B cell (primary cell): Measurements from ENCODE around the gene GRK6. TPM values are rescaled to one million over a fixed set of nuclear protein-coding genes. Genes with fewer than 3 reads are reported as not detected.

Experiments used
- ATAC-seq: fragments of 200-7000 bp; cut with Tn5 transposase; one replicate; pipeline ENCODE4 v1.10.0; 2021; ENCODE audit warnings: low read depth, mild to moderate bottlenecking, moderate number of reproducible peaks, moderate library complexity
- CTCF ChIA-PET: fragments of 350-600 bp; sonication (Branson Sonifier 250); formaldehyde crosslinking; loops from one replicate; lab custom pipeline; 2021; ENCODE audit warnings: antibody characterized with exemption, inconsistent platforms; lab: Charles Lee
- POLR2A ChIA-PET: fragments of 350-600 bp; sonication (Branson Sonifier 250); formaldehyde crosslinking; loops from one replicate; lab custom pipeline; 2021; ENCODE audit warnings: antibody characterized with exemption; lab: Charles Lee
- DNase-seq: peaks from one replicate; pipeline ENCODE4 v3.0.0; 2013
- H2AFZ ChIP-seq: 2 replicates; pipeline ENCODE4 v1.6.1; 2012; ENCODE audit warnings: mild to moderate bottlenecking, low read depth, low read length; ENCODE audit not compliant: insufficient read depth, poor library complexity, severe bottlenecking
- H3K27ac ChIP-seq, 2 donors: 1 replicate in 1 of 2; 2 replicates in 1 of 2; pipeline ENCODE4 v1.5.1; 2012 to 2013; ENCODE audit warnings: low read length in 2 of 2, mild to moderate bottlenecking in 2 of 2, moderate library complexity in 1 of 2
- H3K27me3 ChIP-seq, 4 experiments: fragments of 200-600 bp in 1 of 4; sonication (generic) in 1 of 4; replicated peaks in 1 of 4; 1 replicate in 2 of 4; 2 replicates in 2 of 4; pipeline versions ENCODE4 v1.6.1 to v1.7.0; 2013 to 2016; ENCODE audit warnings: low read length in 3 of 4, mild to moderate bottlenecking in 2 of 4, mixed read lengths in 1 of 4, moderate library complexity in 1 of 4; ENCODE audit not compliant: insufficient read depth in 4 of 4, control insufficient read depth in 3 of 4; ENCODE audit errors: control extremely low read depth in 1 of 4
- H3K36me3 ChIP-seq, 2 experiments: replicated peaks in 1 of 2; 1 replicate in 1 of 2; 2 replicates in 1 of 2; pipeline versions ENCODE4 v1.6.1 to v1.7.1; 2013; ENCODE audit warnings: low read length in 1 of 2; ENCODE audit not compliant: insufficient read depth in 2 of 2, control insufficient read depth in 1 of 2; ENCODE audit errors: control extremely low read depth in 1 of 2, extremely low read depth in 1 of 2
- H3K4me1 ChIP-seq, 2 donors: fragments of 200-600 bp in 1 of 2; sonication (generic) in 1 of 2; 1 replicate in 1 of 2; 2 replicates in 1 of 2; pipeline versions ENCODE4 v1.5.1 to v1.6.1; 2013 to 2017; ENCODE audit warnings: low read length in 2 of 2; ENCODE audit not compliant: control insufficient read depth in 2 of 2, insufficient read depth in 2 of 2
- H3K4me2 ChIP-seq: replicated peaks from 2 replicates; pipeline ENCODE3; 2012; ENCODE audit warnings: mild to moderate bottlenecking, low read depth, low read length; ENCODE audit not compliant: poor library complexity, severe bottlenecking
- H3K4me3 ChIP-seq, 5 experiments: fragments of 200-600 bp in 1 of 5; sonication (generic) in 1 of 5; 1 replicate in 3 of 5; 2 replicates in 2 of 5; pipeline versions ENCODE4 v1.5.1 to v1.7.0; 2011 to 2016; ENCODE audit warnings: low read length in 4 of 5, mild to moderate bottlenecking in 4 of 5, low read depth in 2 of 5, control low read depth in 1 of 5, moderate library complexity in 1 of 5; ENCODE audit not compliant: insufficient read depth in 1 of 5; ENCODE audit errors: control extremely low read depth in 1 of 5, extremely low read depth in 1 of 5
- H3K79me2 ChIP-seq: fragments of 200-600 bp; sonication (generic); one replicate; pipeline ENCODE4 v1.6.0; 2016; ENCODE audit warnings: low read length; ENCODE audit not compliant: control insufficient read depth, insufficient read depth
- H3K9ac ChIP-seq: fragments of 200-600 bp; sonication (generic); 2 replicates; pipeline ENCODE4 v1.6.1; 2017; ENCODE audit warnings: mild to moderate bottlenecking, low read length, moderate library complexity
- H3K9me3 ChIP-seq, 3 donors: one replicate each; pipeline versions ENCODE4 v1.6.1 to v1.7.1; 2013; ENCODE audit warnings: low read length in 2 of 3; ENCODE audit not compliant: control insufficient read depth in 2 of 3, insufficient read depth in 1 of 3; ENCODE audit errors: control extremely low read depth in 1 of 3
- H4K20me1 ChIP-seq: 2 replicates; pipeline ENCODE4 v1.6.0; 2012; ENCODE audit warnings: mild to moderate bottlenecking, low read length; ENCODE audit not compliant: insufficient read depth, control insufficient read depth, poor library complexity, severe bottlenecking
- H3K27ac Mint-ChIP-seq: one replicate; pipeline ENCODE4 v1.8.0; 2021; ENCODE audit warnings: mixed read lengths
- H3K27me3 Mint-ChIP-seq: one replicate; pipeline ENCODE4 v1.8.0; 2021; ENCODE audit warnings: mixed read lengths
- H3K4me1 Mint-ChIP-seq: one replicate; pipeline ENCODE4 v1.8.0; 2021; ENCODE audit warnings: mixed read lengths
- H3K4me3 Mint-ChIP-seq: one replicate; pipeline ENCODE4 v1.8.0; 2021; ENCODE audit warnings: mixed read lengths
- H3K9me3 Mint-ChIP-seq: one replicate; pipeline ENCODE4 v1.8.0; 2022; ENCODE audit warnings: mixed read lengths; ENCODE audit not compliant: insufficient read depth
- EZH2 ChIP-seq: IDR thresholded peaks from 2 replicates; pipeline ENCODE4 v1.6.1; 2012; ENCODE audit warnings: borderline replicate concordance, low read depth, mild to moderate bottlenecking, moderate library complexity, low read length; ENCODE audit not compliant: insufficient read depth, poor library complexity, severe bottlenecking
- WGBS: methylation state at CpG from one replicate; pipeline ENCODE4 v1.1.5; 2013; ENCODE audit warnings: missing lambda C conversion rate; ENCODE audit not compliant: insufficient coverage; 5-methylcytosine and 5-hydroxymethylcytosine counted together
- intact Hi-C: fragments of 100-400 bp; cut with micrococcal nuclease; formaldehyde crosslinking; loops from one replicate; pipeline ENCODE4 v1.10.0; 2022
- polyA plus RNA-seq: library from polyadenylated mRNA; depleted of rRNA; stranded (reverse); fragments of >200 nt; gene quantifications from 2 replicates; pipeline ENCODE4 v1.2.3, GENCODE V29; 2012
- total RNA-seq, 2 donors: library from RNA; stranded (reverse); fragments of 120-200 nt in 1 of 2; gene quantifications; 1 replicate in 1 of 2; 2 replicates in 1 of 2; pipeline versions ENCODE4 v1.2.3 to v1.2.4, GENCODE V29; 2013 to 2022
- TF ChIP-seq, protein P1 (sequence below): fragments of 200-600 bp; IDR thresholded peaks from one replicate; pipeline ENCODE4 v1.8.0; 2022; ENCODE audit warnings: antibody characterized with exemption, mild to moderate bottlenecking

Gene GRK6
- total and polyA plus RNA-seq, 2 donors (not counting 1 experiment from before 2014, with no cell fraction given) = 155 to 173 TPM

DNA sequence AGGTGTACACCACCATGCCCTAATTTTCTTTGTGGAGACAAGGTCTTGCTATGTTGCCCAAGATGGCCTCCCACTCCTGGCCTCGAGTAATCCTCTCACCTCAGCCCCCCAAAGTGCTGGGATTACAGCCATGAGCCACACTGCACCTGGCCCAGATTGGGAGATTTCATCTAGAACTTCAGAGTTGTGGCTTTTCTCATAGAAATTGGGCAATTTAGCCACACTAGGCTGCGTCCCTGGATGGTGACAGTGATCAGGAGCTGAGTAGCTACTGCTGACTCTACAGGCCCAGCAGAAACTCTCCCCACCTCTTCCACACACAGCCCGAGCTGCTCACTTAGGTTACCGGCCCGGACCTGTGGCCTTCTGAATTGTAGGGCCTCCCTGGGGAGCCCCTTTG, 33.7 kb upstream of the GRK6 start:
- TF ChIP-seq, protein P1, sequence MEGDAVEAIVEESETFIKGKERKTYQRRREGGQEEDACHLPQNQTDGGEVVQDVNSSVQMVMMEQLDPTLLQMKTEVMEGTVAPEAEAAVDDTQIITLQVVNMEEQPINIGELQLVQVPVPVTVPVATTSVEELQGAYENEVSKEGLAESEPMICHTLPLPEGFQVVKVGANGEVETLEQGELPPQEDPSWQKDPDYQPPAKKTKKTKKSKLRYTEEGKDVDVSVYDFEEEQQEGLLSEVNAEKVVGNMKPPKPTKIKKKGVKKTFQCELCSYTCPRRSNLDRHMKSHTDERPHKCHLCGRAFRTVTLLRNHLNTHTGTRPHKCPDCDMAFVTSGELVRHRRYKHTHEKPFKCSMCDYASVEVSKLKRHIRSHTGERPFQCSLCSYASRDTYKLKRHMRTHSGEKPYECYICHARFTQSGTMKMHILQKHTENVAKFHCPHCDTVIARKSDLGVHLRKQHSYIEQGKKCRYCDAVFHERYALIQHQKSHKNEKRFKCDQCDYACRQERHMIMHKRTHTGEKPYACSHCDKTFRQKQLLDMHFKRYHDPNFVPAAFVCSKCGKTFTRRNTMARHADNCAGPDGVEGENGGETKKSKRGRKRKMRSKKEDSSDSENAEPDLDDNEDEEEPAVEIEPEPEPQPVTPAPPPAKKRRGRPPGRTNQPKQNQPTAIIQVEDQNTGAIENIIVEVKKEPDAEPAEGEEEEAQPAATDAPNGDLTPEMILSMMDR = no peak
- TF ChIP-seq EZH2 = no peak
- Histone ChIP-seq H2AFZ (no peak overlapping the region), H3K4me2 (no peak overlapping the region), H3K27me3 (no peaks in the 10 kb centered on the region), H3K36me3 (no peaks in the 10 kb centered on the region), H3K27ac (no peak overlapping the region), H3K9ac (no peak overlapping the region), H4K20me1 (no peaks in the 10 kb centered on the region), H3K79me2 (no peaks in the 10 kb centered on the region), H3K9me3 (no peaks in the 10 kb centered on the region), H3K4me1 (peaks cover 14 to 24% of the 10 kb centered on the region in 2 donors), H3K4me3 (no peak overlapping the region)
- Mint-ChIP-seq H3K27ac (peak overlapping the region; percentile 1), H3K4me3 (no peak overlapping the region), H3K4me1 (peaks cover 24% of the 10 kb centered on the region), H3K27me3 (peaks cover 3% of the 10 kb centered on the region), H3K9me3 (no peaks in the 10 kb centered on the region)
- ChIA-PET CTCF (interaction anchor here (0.8 to 10.1 kb wide), 6 partner anchors 11 to 80 kb away, joined by 3 to 186 read pairs (median 3); partner anchors contain the start of gene PFN3), POLR2A (no interaction called here)
- DNase-seq = no peak
- no peak for ATAC-seq
- WGBS = 17% methylated on average over 4 of the region's 5 CpGs
- intact Hi-C loops = no loop called here

GRCh38 chr5:177393206-177393765, 33.2 kb upstream of the GRK6 start:
- ChIA-PET POLR2A (no interaction called here), CTCF (interaction anchor here (1.1 to 10.1 kb wide), 4 partner anchors 10 to 74 kb away, joined by 3 to 186 read pairs (median 74); partner anchors contain the start of gene PFN3)
- Histone ChIP-seq H3K4me3 (no peak overlapping the region), H3K9ac (no peak overlapping the region), H3K4me2 (no peak overlapping the region), H3K36me3 (no peaks in the 10 kb centered on the region), H4K20me1 (no peaks in the 10 kb centered on the region), H3K27ac (no peak overlapping the region), H3K79me2 (no peaks in the 10 kb centered on the region), H3K4me1 (peaks cover 14 to 24% of the 10 kb centered on the region in 2 donors), H3K27me3 (no peaks in the 10 kb centered on the region), H3K9me3 (no peaks in the 10 kb centered on the region), H2AFZ (no peak overlapping the region)
- intact Hi-C loops = no loop called here
- no peaks in the 10 kb centered on the region for H3K9me3 Mint-ChIP-seq
- DNase-seq (no peak), ATAC-seq (no peak)
- H3K4me3 Mint-ChIP-seq = no peak overlapping the region
- H3K27ac Mint-ChIP-seq = peak overlapping the region; percentile 1
- H3K4me1 Mint-ChIP-seq = peaks cover 23% of the 10 kb centered on the region
- TF ChIP-seq, protein P1 = no peak
- no peak for TF ChIP-seq EZH2
- H3K27me3 Mint-ChIP-seq = peaks cover 3% of the 10 kb centered on the region
- 8% methylated on average over 1 of the region's 1 CpG for WGBS
